Neural cell (in vitro differentiated cells): ENCODE measurements around the gene OOEP. TPM values are rescaled to one million over a fixed set of nuclear protein-coding genes. Genes with fewer than 3 reads are reported as not detected.

Source experiments
- H2AFZ ChIP-seq: fragments of 200-600, 300-800 bp; sonication (generic), shearing (Covaris generic); 2 replicates; pipeline ENCODE4 v1.6.0; 2014; ENCODE audit warnings: low read depth, mild to moderate bottlenecking, antibody characterized with exemption, low read length, moderate library complexity
- H3F3A ChIP-seq: fragments of 200-600 bp; shearing (Covaris generic); 2 replicates; pipeline ENCODE4 v1.6.1; 2016; ENCODE audit warnings: mild to moderate bottlenecking, moderate library complexity, mixed read lengths, antibody characterized with exemption, low read length; ENCODE audit not compliant: insufficient read depth, poor library complexity, severe bottlenecking
- H3K27ac ChIP-seq: fragments of 200-600, 300-800 bp; sonication (generic), shearing (Covaris generic); 2 replicates; pipeline ENCODE4 v1.5.1; 2014; ENCODE audit warnings: mild to moderate bottlenecking, low read length, moderate library complexity
- H3K27me3 ChIP-seq: fragments of 300-800, 200-600 bp; sonication (generic), shearing (Covaris generic); 2 replicates; pipeline ENCODE4 v1.6.0; 2014; ENCODE audit warnings: mild to moderate bottlenecking, low read depth, low read length, moderate library complexity; ENCODE audit not compliant: insufficient read depth
- H3K36me3 ChIP-seq: fragments of 300-800, 200-600 bp; sonication (generic), shearing (Covaris generic); 2 replicates; pipeline ENCODE4 v1.5.1; 2014; ENCODE audit warnings: mild to moderate bottlenecking, antibody characterized with exemption, low read length, moderate library complexity; ENCODE audit not compliant: insufficient read depth
- H3K4me2 ChIP-seq: fragments of 300-800, 200-600 bp; sonication (generic), shearing (Covaris generic); 2 replicates; pipeline ENCODE4 v1.6.0; 2014; ENCODE audit warnings: mild to moderate bottlenecking, low read length
- H3K4me3 ChIP-seq: fragments of 300-800, 200-600 bp; sonication (generic), shearing (Covaris generic); 2 replicates; pipeline ENCODE4 v1.5.1; 2014; ENCODE audit warnings: mild to moderate bottlenecking, low read length, moderate library complexity
- H3K79me2 ChIP-seq: fragments of 200-600 bp; shearing (Covaris generic); replicated peaks from 2 replicates; pipeline ENCODE4 v1.6.0; 2014; ENCODE audit warnings: mild to moderate bottlenecking, low read length, moderate library complexity; ENCODE audit not compliant: insufficient read depth
- H3K9ac ChIP-seq: fragments of 300-800, 200-600 bp; sonication (generic), shearing (Covaris generic); 2 replicates; pipeline ENCODE4 v1.6.1; 2016; ENCODE audit warnings: mild to moderate bottlenecking, low read length, mixed read lengths
- H3K9me2 ChIP-seq: fragments of 200-600 bp; shearing (Covaris generic); 2 replicates; pipeline ENCODE4 v1.6.1; 2016; ENCODE audit warnings: mild to moderate bottlenecking, low read length, mixed read lengths; ENCODE audit not compliant: insufficient read depth
- H3K9me3 ChIP-seq: fragments of 200-600, 300-800 bp; sonication (generic), shearing (Covaris generic); 2 replicates; pipeline ENCODE4 v1.6.1; 2016; ENCODE audit warnings: mild to moderate bottlenecking, mixed run types, low read length, moderate library complexity, mixed read lengths
- H4K20me1 ChIP-seq: fragments of 200-600 bp; shearing (Covaris generic); 2 replicates; pipeline ENCODE4 v1.6.1; 2016; ENCODE audit warnings: mild to moderate bottlenecking, mixed run types; ENCODE audit not compliant: insufficient read depth
- EP300 ChIP-seq: fragments of 450-650 bp; conservative IDR thresholded peaks from 2 replicates; pipeline ENCODE4 v1.6.1; 2014; ENCODE audit warnings: antibody characterized with exemption, mild to moderate bottlenecking, moderate library complexity; ENCODE audit not compliant: poor library complexity, severe bottlenecking
- EZH2 ChIP-seq: fragments of 200-600, 300-800 bp; shearing (Covaris generic), sonication (generic); IDR thresholded peaks from 2 replicates; pipeline ENCODE4 v1.6.1; 2014; ENCODE audit warnings: antibody characterized with exemption, low read length, borderline replicate concordance, mild to moderate bottlenecking; ENCODE audit not compliant: insufficient read depth, poor library complexity, severe bottlenecking
- MXI1 ChIP-seq: fragments of 450-650 bp; conservative IDR thresholded peaks from 2 replicates; pipeline ENCODE4 v1.6.1; 2014; ENCODE audit warnings: antibody characterized with exemption, mild to moderate bottlenecking; ENCODE audit not compliant: poor library complexity, severe bottlenecking
- POLR2AphosphoS5 ChIP-seq: IDR thresholded peaks from 2 replicates; pipeline ENCODE4 v1.6.1; 2012
- RAD21 ChIP-seq: fragments of 450-650 bp; conservative IDR thresholded peaks from 2 replicates; pipeline ENCODE4 v1.6.1; 2014; ENCODE audit warnings: antibody characterized with exemption, mild to moderate bottlenecking, moderate library complexity
- SMC3 ChIP-seq: fragments of 450-650 bp; conservative IDR thresholded peaks from 2 replicates; pipeline ENCODE4 v1.6.1; 2014; ENCODE audit warnings: antibody characterized with exemption, mild to moderate bottlenecking, moderate library complexity; ENCODE audit not compliant: poor library complexity
- TAF1 ChIP-seq: IDR thresholded peaks from 2 replicates; pipeline ENCODE4 v1.6.1; 2012; ENCODE audit warnings: low read depth
- polyA plus RNA-seq: library from polyadenylated mRNA; depleted of rRNA; stranded (reverse); fragments of >200 nt; gene quantifications from 2 replicates; pipeline ENCODE4 v1.2.3, GENCODE V29; 2014
- TF ChIP-seq, protein P1 (sequence below): fragments of 450-650 bp; IDR thresholded peaks from 2 replicates; pipeline ENCODE4 v1.5.1; 2014; ENCODE audit warnings: antibody characterized with exemption, mild to moderate bottlenecking, moderate library complexity; ENCODE audit not compliant: poor library complexity, severe bottlenecking
- TF ChIP-seq, protein P2 (sequence below): IDR thresholded peaks from 2 replicates; pipeline ENCODE4 v1.6.1; 2012; ENCODE audit warnings: borderline replicate concordance

OOEP gene
- polyA plus RNA-seq, 1 donor from 2014 or later, result not detected

DNA sequence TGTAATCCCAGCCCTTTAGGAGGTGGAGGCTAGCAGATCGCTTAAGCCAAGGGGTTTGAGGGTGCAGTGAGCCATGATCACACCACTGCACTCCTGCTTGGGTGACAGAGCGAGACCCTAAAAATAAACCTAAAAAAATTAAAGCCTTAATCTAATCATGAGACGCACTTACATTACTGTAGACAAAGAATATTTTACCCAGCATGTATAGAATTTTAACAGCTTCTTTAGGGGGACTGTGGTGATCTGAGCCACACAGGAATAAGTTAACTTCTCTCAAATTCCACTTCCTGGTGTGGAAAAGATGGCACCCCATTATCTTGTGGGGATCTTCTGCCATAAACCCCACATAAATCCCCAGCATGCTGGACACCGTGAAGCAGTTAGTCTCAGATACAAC lies 2.3 kb upstream of the OOEP start:
- no peak overlapping the region for H3K27ac ChIP-seq
- no peak overlapping the region for H3K4me2 ChIP-seq
- no peaks in the 10 kb centered on the region for H4K20me1 ChIP-seq
- H3K79me2 ChIP-seq, result no peaks in the 10 kb centered on the region
- no peaks in the 10 kb centered on the region for H3F3A ChIP-seq
- TF ChIP-seq, protein P1, sequence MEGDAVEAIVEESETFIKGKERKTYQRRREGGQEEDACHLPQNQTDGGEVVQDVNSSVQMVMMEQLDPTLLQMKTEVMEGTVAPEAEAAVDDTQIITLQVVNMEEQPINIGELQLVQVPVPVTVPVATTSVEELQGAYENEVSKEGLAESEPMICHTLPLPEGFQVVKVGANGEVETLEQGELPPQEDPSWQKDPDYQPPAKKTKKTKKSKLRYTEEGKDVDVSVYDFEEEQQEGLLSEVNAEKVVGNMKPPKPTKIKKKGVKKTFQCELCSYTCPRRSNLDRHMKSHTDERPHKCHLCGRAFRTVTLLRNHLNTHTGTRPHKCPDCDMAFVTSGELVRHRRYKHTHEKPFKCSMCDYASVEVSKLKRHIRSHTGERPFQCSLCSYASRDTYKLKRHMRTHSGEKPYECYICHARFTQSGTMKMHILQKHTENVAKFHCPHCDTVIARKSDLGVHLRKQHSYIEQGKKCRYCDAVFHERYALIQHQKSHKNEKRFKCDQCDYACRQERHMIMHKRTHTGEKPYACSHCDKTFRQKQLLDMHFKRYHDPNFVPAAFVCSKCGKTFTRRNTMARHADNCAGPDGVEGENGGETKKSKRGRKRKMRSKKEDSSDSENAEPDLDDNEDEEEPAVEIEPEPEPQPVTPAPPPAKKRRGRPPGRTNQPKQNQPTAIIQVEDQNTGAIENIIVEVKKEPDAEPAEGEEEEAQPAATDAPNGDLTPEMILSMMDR, result no peak
- TF ChIP-seq EZH2, result no peak
- no peak for TF ChIP-seq EP300
- no peak for TF ChIP-seq TAF1
- no peak for TF ChIP-seq POLR2AphosphoS5
- no peak for TF ChIP-seq MXI1
- no peak for TF ChIP-seq SMC3
- TF ChIP-seq, protein P2, sequence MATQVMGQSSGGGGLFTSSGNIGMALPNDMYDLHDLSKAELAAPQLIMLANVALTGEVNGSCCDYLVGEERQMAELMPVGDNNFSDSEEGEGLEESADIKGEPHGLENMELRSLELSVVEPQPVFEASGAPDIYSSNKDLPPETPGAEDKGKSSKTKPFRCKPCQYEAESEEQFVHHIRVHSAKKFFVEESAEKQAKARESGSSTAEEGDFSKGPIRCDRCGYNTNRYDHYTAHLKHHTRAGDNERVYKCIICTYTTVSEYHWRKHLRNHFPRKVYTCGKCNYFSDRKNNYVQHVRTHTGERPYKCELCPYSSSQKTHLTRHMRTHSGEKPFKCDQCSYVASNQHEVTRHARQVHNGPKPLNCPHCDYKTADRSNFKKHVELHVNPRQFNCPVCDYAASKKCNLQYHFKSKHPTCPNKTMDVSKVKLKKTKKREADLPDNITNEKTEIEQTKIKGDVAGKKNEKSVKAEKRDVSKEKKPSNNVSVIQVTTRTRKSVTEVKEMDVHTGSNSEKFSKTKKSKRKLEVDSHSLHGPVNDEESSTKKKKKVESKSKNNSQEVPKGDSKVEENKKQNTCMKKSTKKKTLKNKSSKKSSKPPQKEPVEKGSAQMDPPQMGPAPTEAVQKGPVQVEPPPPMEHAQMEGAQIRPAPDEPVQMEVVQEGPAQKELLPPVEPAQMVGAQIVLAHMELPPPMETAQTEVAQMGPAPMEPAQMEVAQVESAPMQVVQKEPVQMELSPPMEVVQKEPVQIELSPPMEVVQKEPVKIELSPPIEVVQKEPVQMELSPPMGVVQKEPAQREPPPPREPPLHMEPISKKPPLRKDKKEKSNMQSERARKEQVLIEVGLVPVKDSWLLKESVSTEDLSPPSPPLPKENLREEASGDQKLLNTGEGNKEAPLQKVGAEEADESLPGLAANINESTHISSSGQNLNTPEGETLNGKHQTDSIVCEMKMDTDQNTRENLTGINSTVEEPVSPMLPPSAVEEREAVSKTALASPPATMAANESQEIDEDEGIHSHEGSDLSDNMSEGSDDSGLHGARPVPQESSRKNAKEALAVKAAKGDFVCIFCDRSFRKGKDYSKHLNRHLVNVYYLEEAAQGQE, result no peak
- no peak for TF ChIP-seq RAD21
- H3K9me3 ChIP-seq, result no peaks in the 10 kb centered on the region
- no peaks in the 10 kb centered on the region for H3K9me2 ChIP-seq
- no peaks in the 10 kb centered on the region for H3K27me3 ChIP-seq
- H2AFZ ChIP-seq, result no peak overlapping the region
- no peaks in the 10 kb centered on the region for H3K36me3 ChIP-seq
- H3K4me3 ChIP-seq, result no peak overlapping the region
- no peak overlapping the region for H3K9ac ChIP-seq

DNA sequence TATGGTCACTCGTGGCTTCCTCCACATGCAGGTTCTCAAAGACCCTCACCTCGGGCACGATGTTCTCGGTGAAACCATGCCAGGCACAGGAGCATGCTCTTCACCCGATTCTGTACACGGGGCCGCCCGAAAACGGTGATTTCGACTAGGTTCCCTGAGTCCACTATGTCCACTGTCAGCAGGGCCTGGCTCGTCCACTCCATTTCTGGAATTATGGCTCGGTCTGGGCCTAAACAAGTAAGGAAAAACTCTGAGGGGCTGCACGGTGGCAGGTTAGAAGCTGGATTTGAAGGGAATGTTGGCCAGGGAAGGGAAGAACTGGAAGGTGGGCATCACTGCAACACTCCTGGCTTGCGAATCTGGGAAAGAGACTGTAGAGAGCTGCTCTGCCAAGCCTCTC lies 540 bp downstream of the OOEP start:
- Histone ChIP-seq H3K79me2 (no peaks in the 10 kb centered on the region), H3K27me3 (no peaks in the 10 kb centered on the region), H3K36me3 (no peaks in the 10 kb centered on the region), H3K4me3 (no peak overlapping the region), H3K4me2 (no peak overlapping the region), H3K9me2 (no peaks in the 10 kb centered on the region), H3F3A (no peaks in the 10 kb centered on the region), H2AFZ (no peak overlapping the region), H3K9me3 (no peaks in the 10 kb centered on the region), H3K27ac (no peak overlapping the region), H4K20me1 (no peaks in the 10 kb centered on the region), H3K9ac (no peak overlapping the region)
- TF ChIP-seq, protein P2, result no peak
- TF ChIP-seq EZH2 (no peak), POLR2AphosphoS5 (no peak), EP300 (no peak), MXI1 (no peak), RAD21 (no peak), SMC3 (no peak), TAF1 (no peak)
- TF ChIP-seq, protein P1, result no peak
